Ishikawa (cell line): ENCODE measurements around the gene KAT6B.

ENCODE experiments used
- CEBPB ChIP-seq: IDR thresholded peaks from 2 replicates; pipeline ENCODE4 v1.6.1; 2012
- CREB1 ChIP-seq: IDR thresholded peaks from 2 replicates; pipeline ENCODE4 v1.6.1; 2012; ENCODE audit warnings: low read depth
- EGR1 ChIP-seq: IDR thresholded peaks from 2 replicates; pipeline ENCODE4 v1.6.1; 2012
- EP300 ChIP-seq: IDR thresholded peaks from 2 replicates; pipeline ENCODE4 v1.6.1; 2012; ENCODE audit warnings: borderline replicate concordance
- FOXM1 ChIP-seq: IDR thresholded peaks from 2 replicates; pipeline ENCODE4 v1.6.1; 2012; ENCODE audit warnings: low read depth, borderline replicate concordance
- MAX ChIP-seq: IDR thresholded peaks from 2 replicates; pipeline ENCODE4 v1.6.1; 2012
- NFIC ChIP-seq: IDR thresholded peaks from 2 replicates; pipeline ENCODE4 v1.6.1; 2012
- REST ChIP-seq: IDR thresholded peaks from 2 replicates; pipeline ENCODE4 v1.6.1; 2012; ENCODE audit warnings: low read depth, mild to moderate bottlenecking
- TAF1 ChIP-seq: IDR thresholded peaks from 2 replicates; pipeline ENCODE4 v1.6.1; 2012; ENCODE audit warnings: low read depth, mild to moderate bottlenecking
- TCF12 ChIP-seq: IDR thresholded peaks from 2 replicates; pipeline ENCODE4 v1.6.1; 2012; ENCODE audit warnings: low read depth
- TEAD4 ChIP-seq: IDR thresholded peaks from 2 replicates; pipeline ENCODE4 v1.6.1; 2012
- YY1 ChIP-seq: IDR thresholded peaks from 2 replicates; pipeline ENCODE4 v1.6.1; 2012; ENCODE audit warnings: low read depth
- ZBTB7A ChIP-seq: IDR thresholded peaks from 2 replicates; pipeline ENCODE4 v1.6.1; 2012; ENCODE audit warnings: low read depth
- TF ChIP-seq, protein P1 (sequence below): IDR thresholded peaks from 2 replicates; pipeline ENCODE4 v1.6.1; 2012

The KAT6B gene

GRCh38 chr10:74960670-74961069 lies 134.3 kb downstream of the KAT6B start:
- TF ChIP-seq YY1: no peak
- TF ChIP-seq TCF12: no peak
- TF ChIP-seq, protein P1, sequence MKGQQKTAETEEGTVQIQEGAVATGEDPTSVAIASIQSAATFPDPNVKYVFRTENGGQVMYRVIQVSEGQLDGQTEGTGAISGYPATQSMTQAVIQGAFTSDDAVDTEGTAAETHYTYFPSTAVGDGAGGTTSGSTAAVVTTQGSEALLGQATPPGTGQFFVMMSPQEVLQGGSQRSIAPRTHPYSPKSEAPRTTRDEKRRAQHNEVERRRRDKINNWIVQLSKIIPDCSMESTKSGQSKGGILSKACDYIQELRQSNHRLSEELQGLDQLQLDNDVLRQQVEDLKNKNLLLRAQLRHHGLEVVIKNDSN: no peak
- no peak for TF ChIP-seq NFIC
- TF ChIP-seq CREB1: no peak
- no peak for TF ChIP-seq EGR1
- no peak for TF ChIP-seq TAF1
- TF ChIP-seq TEAD4: no peak
- no peak for TF ChIP-seq REST
- TF ChIP-seq FOXM1: no peak

DNA sequence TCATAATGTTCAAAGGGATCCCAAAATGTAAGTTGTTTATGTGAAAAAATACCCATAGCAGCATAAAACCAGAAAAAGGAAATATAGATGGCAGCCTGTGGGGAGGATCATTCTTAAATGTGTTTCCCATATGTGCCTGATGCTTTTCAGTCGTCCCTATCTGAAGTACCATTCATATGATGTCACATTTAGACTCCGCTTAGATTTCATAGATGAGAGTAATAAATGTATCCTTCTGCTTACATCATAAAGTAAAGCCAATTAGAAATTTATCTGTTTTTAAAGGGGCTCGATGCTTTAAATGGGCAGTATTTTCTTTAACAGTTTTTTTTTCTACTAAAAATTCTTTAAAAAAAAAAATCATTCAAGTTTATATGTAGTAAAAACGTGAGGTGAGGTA lies 136.1 kb downstream of the KAT6B start:
- TF ChIP-seq EP300 (no peak), YY1 (no peak), TCF12 (no peak), FOXM1 (no peak), EGR1 (no peak)
- TF ChIP-seq, protein P1: no peak

GRCh38 chr10:74963549-74963948 lies 137.1 kb downstream of the KAT6B start:
- TF ChIP-seq EP300 (no peak), TCF12 (no peak), TAF1 (no peak), TEAD4 (no peak), NFIC (no peak), REST (no peak)

DNA sequence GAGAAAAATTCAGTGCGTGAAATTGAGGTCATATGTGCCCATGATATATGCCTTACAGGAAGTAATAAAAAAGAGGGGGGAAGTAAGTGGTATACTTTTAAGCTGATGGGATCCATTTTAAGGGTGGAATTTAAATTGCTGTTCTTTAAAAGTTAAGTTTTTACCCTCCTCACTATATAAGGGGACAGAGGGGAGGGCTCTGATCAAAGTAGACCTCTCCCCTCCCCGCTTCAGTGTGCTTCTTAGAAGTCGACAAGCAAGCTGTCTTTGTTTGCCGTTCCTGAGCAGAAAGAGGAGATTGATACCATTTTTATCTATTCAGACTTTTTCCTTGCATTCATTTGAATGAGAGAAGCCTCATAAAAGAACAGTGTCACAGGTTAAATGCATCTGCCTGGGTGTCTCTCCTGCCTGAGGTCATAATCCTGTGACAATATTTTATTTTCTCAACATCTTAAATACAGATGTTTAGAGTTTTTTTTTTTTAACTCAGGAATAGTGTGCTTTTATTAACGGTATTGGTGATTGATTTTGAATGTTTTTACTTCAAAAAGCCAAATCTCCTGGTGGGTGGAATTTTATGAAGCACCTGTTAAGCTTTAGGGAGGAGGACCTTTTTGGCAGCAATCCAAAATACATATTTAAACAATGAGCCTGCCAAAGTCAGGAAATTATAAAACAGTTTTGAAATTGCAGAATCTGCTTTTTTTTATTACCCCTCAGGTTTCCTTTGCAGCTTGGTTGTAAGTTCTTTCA lies 141.7 kb downstream of the KAT6B start:
- TF ChIP-seq NFIC (peak; percentile 87), YY1 (no peak), EGR1 (no peak)

- TF ChIP-seq FOXM1 (no peak), CEBPB (no peak), EP300 (no peak), TAF1 (no peak), NFIC (no peak), TCF12 (no peak), ZBTB7A (no peak)
- TF ChIP-seq, protein P1: no peak
These were observed 142.3 kb downstream of the KAT6B start for GRCh38 chr10:74968667-74969061.

- TF ChIP-seq ZBTB7A (no peak), TCF12 (no peak), TAF1 (no peak), FOXM1 (no peak), TEAD4 (no peak), MAX (no peak), CREB1 (no peak)
These were observed 142.7 kb downstream of the KAT6B start for GRCh38 chr10:74969093-74969492.

DNA sequence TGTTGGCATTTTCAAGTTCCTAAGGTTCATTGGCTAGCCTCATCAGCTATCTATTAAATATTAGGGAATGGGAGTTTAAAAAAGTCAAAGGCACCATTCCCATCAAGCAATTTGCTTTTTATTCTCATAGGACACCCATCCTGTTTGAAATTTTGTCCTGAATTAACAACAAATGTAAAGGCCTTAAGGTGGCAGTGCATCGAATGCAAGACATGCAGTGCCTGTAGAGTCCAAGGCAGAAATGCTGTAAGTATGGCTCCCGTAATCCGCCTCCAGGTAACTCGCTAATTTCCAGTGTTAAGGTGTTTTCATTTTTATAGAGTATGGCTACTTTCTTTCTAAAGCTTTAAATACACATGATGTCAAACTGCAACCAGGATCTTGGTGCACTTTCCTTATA lies 143.1 kb downstream of the KAT6B start:
- TF ChIP-seq CREB1: no peak
- TF ChIP-seq EP300: no peak
- no peak for TF ChIP-seq REST
- TF ChIP-seq TEAD4: no peak
- no peak for TF ChIP-seq CEBPB
- TF ChIP-seq NFIC: no peak
- no peak for TF ChIP-seq ZBTB7A
- TF ChIP-seq MAX: no peak
